EL (cell line): ENCODE measurements around the gene GRAP2.

ENCODE experiments used
- DNase-seq: peaks from one replicate; pipeline ENCODE4 v3.0.0-alpha.2; 2016

GRAP2 gene

DNA sequence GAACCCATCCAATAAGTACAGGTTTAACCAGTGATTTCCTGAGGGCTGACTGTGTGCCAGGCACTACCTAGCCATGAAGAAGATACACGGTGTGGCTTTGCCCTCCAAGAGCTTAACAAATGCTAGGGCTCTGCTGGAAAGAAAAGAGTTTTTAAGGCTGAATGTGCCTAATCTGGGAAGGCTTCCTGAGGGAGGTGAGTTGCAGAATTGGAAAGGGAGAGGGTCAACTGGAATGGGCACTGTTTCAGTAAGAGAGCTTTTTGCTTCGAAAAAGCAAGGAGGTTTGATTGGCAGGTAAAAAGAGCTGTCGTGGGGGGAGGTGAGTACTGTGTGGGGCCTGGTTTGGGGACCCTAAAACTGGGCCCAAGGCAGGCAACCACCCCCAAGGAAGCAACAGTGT, 96.5 kb downstream of the GRAP2 start:
- DNase-seq = no peak

DNA sequence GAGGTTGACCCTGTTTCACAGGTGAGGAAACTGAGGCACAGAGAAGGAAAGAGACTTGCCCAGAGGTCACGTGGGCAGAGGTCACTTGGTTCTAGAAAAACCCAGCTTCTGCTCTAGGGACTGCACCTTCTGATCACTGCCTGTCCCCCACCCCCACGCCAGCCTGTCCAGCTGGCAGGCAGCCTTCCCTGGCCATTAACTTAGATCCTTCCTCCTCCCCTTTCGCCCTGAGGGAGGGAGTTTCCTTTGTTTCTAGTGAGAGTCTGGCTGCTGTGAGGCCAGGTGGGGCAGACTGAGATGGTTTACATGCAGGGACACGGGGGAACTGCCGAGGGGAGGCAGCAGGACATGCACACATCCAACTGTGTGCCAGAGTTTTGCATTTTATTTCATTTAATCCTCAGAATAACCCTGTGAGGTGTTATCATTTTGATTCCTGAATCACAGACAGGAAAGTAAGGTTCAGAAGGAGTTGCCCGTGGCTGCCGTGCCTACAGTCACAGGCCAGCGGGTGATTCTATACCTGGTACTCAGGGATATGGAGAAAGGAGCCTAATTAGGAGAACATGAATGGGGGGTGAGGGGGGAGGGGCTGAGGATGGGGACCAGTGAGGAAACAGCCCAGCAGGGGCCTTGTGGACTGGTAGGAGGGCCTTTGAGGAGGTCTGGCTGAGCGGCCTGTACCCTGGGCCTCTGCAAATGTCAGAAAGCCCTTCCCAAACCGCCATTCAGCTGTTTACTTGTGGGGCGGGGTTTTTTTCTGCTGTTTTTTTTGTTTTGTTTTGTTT, 97.2 kb downstream of the GRAP2 start:
- peak; percentile 36 for DNase-seq

DNA sequence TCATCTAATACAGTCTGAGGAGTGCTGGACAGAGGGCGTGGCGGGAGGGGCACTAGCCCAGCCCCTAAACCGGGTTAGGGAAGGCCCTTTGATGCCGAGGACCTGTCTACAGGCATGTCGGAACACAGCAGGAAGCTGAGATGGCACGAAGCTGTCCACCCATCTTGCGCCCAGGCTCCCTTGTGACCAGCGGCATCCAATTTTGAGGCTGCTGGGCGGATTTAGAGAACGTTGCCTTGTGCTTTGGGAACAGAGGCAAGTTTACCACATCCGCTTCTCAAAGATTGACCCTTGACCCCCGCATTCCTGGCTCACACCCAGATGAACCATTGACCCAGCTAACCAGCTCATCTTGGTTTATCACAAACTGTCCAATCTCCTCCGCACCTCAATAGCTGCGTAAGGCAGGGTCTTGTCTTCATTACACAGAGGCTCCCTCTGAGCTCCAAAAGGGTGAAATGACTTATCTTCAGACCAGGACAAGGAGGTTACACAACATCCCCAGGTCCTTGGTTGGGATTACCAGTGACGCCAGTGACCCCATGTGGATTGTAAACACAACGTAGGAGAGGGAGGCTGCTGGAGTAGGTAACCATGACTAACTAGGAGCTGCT, 98.4 kb downstream of the GRAP2 start:
- peak; percentile 36 for DNase-seq

DNA sequence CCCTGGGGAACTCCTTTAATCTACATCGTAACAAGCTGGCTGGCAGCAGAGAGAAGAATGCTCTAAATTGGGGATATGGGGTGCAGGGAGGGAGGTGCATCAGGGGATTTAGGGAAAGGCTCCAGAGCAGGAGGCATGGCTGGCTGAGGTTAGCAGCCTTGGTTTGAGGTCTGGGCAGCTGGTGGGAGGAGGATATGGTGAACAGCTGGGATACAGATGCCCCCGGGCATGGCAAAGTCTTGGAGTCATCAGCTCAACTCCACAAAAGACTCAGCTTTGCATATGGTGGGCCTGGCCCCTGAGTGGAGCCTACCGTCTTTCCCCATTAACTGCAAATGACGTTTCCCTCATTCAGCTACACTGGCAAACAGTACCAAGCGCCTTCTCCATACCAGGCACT, 99.3 kb downstream of the GRAP2 start:
- DNase-seq = no peak

DNA sequence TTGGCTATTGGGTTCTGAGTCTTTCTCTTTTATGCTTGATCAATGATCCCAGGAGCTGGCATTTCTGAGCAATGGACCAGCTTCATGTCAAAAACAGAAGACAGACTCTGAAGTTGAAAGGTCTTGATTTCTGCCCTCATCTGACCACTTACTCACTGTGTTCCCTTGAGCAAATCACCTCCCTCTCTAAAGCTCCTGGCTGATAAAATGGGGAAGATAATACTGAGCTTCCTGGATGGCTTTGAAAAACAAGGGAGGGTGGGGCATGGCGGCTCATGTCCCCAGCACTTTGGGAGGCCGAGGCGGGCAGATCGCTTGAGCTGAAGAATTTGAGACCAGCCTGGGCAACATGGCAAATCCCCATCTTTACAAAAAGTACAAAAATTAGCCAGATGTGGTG, 100.2 kb downstream of the GRAP2 start:
- DNase-seq = no peak

DNA sequence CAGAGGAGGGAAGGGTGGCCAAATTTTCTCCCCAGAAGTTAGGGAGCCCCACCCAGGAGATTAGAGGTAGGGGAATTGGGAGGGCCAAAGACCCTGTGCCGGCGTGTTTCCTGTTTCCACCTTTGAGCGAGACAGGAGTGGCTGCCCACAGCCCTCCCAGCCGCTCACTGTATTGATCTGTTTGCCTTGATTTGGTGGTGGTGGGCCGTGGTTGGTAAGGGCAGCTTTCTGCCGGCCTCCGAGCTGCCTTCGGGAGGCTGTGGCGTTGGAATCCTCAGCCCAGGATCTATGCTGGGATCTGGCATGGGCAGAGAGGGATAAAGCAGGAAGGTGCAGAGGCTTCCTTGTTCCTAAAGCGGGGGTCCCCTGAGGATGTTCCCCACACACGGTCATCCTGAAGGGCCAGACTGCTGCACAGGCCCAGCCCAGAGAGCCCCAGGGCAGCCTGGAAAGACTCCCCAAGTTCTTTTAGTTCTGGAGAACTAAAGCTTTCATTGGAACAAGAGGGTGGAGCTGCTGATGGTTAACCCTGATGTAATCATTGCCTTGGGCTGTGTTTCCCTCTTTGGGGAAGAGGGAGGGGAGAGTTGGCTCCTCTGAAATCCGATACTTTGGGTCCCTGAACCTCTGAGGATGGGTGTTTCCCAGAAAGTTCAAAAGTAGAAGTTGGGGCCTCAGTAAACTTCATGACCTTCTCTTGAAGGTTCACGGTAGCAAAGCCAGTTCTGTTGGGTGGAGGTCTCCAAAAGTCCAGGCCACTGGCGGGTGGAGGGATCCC, 101.1 kb downstream of the GRAP2 start:
- DNase-seq = peak; percentile 29

DNA sequence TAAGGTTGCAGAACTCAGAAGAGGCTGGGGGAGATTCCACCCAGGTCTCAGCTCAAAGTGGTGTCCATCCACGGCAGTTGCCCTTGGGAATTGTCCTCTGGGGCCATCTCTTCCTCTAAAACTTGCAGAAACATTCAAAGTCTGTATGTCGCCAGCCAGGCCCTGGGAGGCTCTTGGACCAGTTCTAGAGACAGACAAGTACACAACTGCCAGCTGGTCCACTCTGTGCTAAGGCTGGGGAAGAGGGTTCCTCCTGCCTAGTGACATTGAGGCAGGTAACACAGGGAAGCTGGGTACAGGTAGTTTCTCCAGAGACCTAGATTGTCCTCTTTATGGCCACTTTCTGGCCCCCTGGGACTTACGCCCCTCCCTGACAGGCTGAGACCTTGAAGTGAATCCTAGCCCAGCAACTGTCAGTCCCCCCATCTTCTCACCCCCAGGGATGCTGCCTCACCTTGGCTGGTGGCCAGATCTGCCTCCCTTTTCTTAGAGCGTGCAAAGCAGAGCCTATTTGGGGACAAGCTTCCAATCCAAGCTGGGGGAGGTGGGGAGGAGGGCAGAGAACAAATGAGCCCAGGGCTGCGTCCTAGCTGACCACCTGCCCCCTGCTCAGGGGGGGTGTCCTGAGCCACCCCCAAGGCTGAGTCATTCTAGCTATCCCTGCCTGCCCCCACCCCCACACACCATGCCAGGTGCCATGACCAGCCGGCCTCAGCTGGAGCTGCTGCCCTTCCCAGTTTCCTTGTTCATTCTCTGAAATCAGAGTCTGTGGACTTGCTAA, 102.2 kb downstream of the GRAP2 start:
- DNase-seq = no peak

DNA sequence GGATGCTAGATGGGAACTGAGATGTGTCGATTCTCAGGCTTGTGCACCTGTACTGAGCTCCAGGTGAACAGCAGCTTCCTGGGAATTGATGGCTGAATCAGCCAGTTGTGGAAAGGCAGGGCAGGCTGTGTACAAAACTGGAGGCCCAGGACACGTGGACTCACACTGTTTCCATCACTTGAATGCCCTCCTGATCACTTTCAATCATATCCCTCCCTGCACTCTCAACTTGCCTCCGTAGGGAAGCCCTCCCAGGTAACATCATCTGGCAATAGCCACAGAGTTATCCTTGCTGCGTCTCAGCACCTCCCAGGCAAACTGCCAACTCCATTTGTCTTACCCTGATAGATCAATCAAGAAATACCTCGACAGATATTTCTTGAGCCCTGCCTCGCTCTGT, 104.0 kb downstream of the GRAP2 start:
- DNase-seq = no peak

DNA sequence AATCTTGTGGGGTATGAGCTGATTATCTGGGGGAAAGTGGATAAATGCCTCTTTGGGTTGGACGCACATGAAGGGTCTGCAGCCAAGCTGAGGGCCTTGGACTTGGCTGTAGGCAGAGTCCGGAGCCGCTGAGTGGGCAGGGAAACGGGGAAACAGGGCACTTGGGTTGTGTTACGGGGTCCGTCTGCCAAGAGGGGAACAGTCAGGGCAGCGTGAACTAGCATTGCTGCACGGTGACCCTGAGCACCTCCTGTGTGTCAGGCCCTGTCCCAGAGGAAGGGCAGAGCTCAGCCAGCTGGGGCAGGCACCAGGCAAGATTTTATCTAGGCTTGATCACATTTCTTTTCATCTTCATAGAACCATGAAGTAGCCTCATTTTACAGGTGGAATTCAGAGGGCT, 105.8 kb downstream of the GRAP2 start:
- no peak for DNase-seq

DNA sequence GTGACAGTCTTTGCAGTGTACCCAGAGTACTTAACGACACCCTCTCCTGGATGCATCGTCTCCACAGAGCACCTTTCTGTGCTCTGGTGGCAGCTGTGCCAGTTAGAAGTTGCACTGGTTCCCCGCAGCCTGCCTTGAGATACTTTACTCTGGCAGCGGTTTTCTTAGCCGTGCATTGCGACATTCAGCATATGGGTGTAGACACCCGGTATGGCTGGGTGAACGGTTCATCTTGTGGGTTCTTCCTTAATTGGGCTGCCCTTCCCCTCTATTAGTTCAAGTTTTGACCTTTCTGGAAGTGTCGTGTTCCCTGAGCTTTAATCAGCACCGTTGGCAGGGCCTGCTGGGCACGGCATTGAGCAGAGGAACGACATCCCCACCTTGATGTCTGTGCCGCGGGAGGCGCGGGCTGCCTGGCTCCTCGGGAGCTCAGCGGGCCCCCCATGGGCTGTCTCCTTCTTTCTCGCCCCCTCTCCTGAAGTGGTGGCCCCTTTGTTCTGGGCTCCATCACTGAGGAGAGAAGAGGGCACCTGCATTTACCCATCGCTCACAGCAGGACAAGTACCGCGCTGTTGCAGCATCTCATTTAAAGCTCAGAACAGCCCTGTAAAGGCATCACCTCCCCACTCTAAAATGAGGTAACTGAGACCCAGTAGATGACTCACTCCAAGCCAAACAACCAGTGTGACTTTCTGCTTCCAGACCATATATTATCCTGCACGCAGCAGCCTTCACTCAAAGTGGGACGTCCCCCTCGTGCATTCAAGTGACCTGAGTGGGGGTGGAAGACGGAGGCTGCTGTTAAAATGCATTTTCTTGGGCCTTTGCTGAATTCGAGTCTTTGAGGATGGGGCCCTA, 107.2 kb downstream of the GRAP2 start:
- no peak for DNase-seq

DNA sequence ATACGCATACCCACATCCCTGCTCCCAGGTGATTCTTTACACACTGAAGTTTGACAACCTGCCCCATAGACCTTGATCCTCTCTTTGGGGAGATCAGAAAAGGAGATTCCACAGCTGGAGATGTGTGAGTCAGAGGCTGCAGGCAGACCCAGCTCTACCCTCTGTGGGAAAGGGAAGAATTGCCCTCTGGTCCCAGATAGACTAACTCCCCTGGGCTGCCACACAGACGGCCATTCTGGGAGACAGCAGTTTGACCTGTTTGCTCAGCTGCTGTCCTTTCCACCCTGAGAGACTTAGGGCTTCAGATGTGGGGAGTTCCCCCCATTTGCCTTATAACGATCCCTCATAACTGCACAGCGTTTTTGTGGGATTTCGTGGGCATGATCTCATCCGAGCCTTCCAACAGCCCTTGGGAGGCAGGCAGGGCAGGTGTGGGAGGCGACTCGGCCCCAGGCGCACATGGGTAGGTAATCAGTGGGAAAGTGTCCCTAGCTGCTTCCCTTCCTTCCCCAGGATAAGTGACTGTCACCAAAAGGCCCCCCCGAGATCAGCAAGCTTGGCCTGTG, 107.9 kb downstream of the GRAP2 start:
- DNase-seq = no peak

DNA sequence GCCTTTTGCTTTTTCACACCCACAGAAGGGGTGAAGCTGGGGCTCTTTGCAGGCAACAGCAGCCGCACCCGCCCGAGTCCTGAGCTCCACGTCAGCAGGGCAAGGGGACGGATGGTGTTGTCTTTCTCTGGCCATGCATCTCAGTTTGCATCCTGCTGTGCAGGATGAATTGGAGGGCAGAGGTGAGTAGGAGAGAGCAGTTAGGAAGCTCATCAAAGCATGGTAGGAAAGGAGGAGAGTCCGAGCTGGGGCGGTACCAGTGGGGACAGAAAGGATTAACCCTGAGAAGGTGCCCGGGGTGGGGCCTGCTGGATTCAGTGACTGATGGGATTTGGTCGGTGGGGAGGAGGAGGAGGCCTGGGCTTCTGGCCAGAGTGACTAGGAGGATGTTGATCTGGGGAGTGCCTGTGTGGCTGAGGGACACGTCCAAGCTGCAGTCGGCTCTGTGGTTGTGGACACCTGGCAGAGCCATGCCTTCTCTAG, 108.4 kb downstream of the GRAP2 start:
- no peak for DNase-seq

DNA sequence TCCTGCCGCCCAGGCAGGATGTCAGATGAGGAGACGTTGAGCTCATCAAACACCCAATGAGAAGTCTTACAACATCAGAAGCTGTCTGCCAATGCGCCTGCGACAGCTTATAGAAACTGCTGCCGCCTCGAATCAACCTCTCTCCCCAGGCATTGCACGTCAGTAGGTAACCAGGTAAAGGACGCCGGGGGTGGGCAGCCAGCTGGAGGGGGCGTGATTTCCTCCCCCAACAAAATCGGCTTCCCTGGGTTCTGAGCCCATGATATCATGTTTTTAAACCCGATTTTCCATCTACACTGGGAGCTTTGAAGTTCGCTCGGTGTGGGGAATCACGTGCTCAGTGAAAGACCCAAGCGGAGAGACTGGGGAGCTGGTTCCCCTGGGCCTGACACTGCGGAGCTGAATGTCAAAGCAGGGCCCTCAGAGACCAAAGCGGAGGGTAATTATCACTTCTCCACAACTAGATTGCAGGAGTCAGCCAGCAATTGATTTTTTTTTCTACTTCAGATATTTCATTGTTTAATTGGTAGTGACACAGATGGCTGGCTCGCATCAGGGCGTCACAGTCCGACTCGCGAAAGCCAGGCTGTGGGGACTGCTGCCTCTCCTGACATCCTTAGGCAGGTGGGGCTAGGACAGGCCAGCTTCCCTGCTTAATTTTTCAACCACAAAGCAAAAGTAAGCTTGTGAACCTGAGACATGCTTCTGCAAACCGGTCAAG, 109.2 kb downstream of the GRAP2 start:
- no peak for DNase-seq

DNA sequence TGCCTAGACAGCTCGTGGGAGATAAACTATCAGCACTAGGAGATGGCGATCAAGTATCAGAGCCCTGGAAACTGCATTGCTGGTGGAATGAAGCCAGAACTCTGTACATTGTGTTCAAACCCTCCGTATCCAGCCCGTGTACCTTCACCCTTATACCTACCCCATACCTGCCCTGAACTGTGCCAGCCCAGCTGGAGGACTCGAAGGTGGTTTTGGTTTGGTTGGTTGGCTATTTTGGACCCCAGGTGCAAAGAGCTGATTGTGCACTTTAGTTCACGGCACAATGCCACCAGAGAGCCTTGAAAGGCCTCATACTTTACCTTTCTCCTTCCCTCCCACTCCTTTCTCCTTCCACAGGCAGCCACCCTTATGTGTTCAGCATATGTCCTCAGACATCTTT, 109.9 kb downstream of the GRAP2 start:
- DNase-seq = no peak

DNA sequence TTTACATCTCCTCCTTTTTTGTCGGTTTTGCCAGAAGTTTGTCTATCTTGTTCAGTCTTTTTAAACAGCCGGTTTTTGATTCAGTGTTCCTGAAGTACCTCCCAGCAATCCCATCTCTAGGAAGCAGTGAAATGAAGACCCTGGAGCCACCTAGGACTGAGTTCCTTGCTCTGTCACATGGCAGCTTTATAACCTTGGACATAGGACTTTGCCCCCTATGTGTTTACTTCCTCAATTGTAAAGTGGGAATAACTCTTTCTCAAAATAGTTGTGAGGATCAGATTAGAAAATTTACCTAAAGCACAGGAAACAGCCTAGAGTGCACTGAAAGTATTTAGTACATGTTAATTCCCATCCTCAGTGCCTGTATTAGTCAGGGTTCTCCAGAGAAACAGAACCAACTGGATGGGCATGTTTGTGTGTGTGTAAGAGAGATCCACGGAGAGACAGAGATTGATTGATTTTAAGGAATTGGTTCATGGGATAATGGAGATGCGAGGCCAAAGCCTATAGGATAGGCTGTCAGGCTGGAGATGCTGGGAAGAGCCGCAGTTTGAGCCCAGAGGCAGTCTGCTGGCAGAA, 113.9 kb downstream of the GRAP2 start:
- no peak for DNase-seq

DNA sequence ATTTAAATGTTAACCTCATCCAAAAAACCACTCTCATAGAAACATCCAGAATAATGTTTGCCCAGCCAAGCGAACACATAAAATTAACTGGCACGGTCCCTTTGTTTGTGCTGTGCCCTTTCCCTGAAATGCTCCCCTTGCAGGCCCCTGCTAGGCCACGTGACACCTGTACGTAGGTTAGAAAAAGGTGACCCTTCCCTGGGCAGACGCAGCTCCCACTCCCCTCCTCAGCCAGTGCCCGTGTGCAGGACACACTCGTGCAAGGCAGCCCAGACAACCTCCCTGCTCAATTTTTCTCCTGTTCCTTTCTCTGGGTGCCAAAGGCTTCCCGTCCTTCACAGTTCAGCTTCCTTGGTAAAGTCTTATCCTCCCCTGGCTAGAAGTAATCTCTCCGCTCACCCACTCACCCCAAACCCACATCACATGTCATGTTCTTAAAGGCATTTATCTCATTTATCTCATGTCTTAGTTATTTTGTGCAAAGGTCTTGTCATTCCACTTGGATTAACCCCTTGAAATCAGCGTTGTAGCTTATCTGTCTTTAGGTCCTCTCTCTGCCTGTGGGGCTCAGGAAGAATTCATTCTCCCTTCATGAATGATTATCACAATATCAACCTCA, 114.6 kb downstream of the GRAP2 start:
- no peak for DNase-seq

DNA sequence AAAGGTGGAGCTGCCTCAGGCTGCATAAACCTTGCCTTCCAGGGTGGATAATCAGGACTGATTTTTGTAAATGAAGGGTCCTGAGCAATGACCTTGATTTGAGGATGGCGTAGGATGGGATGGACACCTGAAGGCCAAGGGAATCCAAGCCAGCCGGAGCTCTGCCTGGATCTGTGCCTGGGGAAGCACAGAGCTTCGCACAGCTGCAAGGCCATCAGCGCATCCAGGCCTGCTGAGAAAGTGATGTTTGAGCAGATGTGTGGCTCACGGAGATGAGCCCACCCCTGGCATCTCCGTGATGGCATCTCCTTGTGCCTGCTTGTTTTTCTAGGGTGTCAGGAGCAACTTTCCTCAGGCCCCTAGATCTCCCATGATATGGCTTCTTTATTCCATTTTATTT, 117.2 kb downstream of the GRAP2 start:
- DNase-seq = no peak

DNA sequence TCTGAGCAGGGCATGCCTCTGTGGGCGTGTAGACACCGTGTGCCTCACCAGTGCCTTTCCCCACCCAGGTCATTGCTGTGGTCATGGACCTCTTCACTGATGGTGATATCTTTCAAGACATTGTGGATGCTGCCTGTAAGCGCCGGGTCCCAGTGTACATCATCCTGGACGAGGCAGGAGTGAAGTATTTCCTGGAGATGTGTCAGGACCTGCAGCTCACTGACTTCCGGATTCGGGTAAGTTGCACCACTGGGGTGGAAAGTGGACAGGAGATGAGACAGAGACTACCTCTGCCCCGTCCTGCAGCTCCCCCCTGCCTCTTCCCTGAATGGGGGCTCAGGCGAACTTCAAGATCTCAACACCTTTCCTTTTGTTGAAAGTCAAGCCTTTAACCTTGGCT, 118.2 kb downstream of the GRAP2 start:
- DNase-seq = no peak

DNA sequence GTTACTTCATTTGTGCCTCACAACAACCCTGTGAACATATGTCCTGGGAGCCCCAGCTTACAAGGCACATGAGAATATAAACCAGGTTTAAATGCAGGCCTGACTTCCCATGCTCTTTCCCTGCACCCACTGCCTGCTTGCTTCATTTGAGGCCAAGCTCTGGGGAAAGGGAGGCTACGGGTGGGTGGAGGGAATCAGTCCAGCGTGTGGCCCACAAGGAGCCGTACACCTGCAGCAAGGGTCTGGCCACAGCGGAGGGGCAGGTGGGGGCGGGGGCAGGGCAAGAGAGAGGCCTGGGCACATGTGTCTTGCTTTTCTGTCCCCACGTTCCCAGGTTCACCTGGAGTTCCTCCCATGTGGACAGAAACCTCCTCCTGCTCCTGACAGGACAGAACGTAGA, 120.1 kb downstream of the GRAP2 start:
- DNase-seq = no peak

DNA sequence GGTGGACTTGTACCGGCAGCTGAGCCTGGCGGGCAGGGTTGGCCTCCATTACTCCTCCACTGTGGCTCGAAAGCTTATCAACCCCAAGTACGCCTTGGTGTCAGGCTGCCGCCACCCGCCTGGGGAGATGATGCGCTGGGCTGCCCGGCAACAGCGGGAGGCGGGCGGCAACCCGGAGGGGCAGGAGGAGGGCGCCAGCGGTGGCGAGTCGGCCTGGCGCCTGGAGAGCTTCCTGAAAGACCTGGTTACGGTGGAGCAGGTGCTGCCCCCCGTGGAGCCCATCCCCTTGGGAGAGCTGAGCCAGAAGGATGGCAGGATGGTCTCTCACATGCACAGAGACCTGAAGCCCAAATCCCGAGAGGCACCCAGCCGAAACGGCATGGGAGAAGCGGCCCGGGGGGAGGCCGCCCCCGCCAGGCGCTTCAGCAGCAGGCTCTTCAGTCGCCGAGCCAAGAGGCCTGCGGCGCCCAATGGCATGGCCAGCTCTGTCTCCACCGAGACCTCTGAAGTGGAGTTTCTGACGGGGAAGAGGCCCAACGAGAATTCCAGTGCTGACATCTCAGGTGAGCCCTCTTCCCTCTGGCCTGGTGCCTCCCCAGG, 120.6 kb downstream of the GRAP2 start:
- DNase-seq = no peak
